ENCODE results near the gene RGS18. TPM values are rescaled to one million over a fixed set of nuclear protein-coding genes. Genes with fewer than 3 reads are reported as not detected.

RGS18 gene
- total and polyA plus RNA-seq, 2 of the 4 experiments (the other 2 are of a cell fraction): 0.09 to 0.18 TPM

DNA sequence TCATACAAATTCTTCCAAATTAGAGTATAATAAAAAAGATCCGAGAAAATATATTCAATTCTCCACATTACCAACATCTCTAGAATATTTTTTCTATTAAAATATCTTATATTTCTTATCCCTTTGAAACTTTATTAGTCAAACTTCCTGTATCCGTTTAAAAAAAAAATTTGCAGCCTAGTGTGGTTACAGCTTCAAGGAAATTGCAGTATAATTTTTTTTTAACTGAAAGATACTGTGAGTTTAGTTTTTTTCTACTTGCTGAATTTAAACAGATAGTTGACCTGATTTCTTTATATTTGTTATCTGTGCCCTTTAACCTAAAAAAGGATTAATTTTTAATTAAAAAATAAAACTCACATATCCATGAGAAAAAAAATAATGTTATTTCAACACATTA is 1.5 kb downstream of the RGS18 start:
- H3K4ac ChIP-seq (ENCODE audit: low read depth, low read length): no peak overlapping the region
- ChIA-PET POLR2A (ENCODE audit: unreplicated experiment) (no interaction called here), CTCF (no interaction called here)
- no peaks in the 10 kb centered on the region for H4K20me1 ChIP-seq (ENCODE audit: insufficient read depth, low read length)
- no peak overlapping the region for H2BK20ac ChIP-seq (ENCODE audit: low read depth, low read length)
- H3K36me3 ChIP-seq (ENCODE audit: control insufficient read depth, insufficient read depth, low read length): no peaks in the 10 kb centered on the region
- dilution Hi-C loops (cut with HindIII; ENCODE audit: low sequenced_read_pairs, unreplicated experiment): no loop called here
- H3K27me3 ChIP-seq (ENCODE audit: control insufficient read depth, insufficient read depth, low read length): no peaks in the 10 kb centered on the region
- no peaks in the 10 kb centered on the region for H3K4me1 ChIP-seq (ENCODE audit: control insufficient read depth, insufficient read depth, low read length)
- BruUV-seq (replicated peaks): no TSS peak
- H3K18ac ChIP-seq (ENCODE audit: low read depth, low read length): no peak overlapping the region
- H2AK9ac ChIP-seq (replicated peaks; ENCODE audit: low read depth, low read length, poor library complexity): no peak overlapping the region
- DNase-seq (no peak), ATAC-seq (ENCODE audit: low read depth) (no peak)
- H3K4me3 ChIP-seq (ENCODE audit: insufficient read depth, low read depth, low read length): no peak overlapping the region
- no peak overlapping the region for H3K4me2 ChIP-seq (ENCODE audit: low read depth, low read length)
- no peak overlapping the region for H3K56ac ChIP-seq (ENCODE audit: extremely low read depth, insufficient read depth, low read length)
- H3K14ac ChIP-seq (replicated peaks; ENCODE audit: low read depth, low read length): no peak overlapping the region
- H3K9me1 ChIP-seq (ENCODE audit: insufficient read depth, low read length): no peaks in the 10 kb centered on the region
- H2BK120ac ChIP-seq (ENCODE audit: low read depth, low read length): no peak overlapping the region
- H2AK5ac ChIP-seq (ENCODE audit: low read depth, low read length): no peak overlapping the region
- H2AFZ ChIP-seq (replicated peaks; ENCODE audit: low read length, poor library complexity): no peak overlapping the region
- TF ChIP-seq SMC3 (IDR thresholded peaks at IDR 0.05; ENCODE audit: low read depth, low read length) (no peak), BHLHE40 (IDR thresholded peaks at IDR 0.05; ENCODE audit: low read depth, low read length) (no peak), RCOR1 (IDR thresholded peaks at IDR 0.05; ENCODE audit: insufficient replicate concordance, low read length) (no peak), RAD21 (IDR thresholded peaks at IDR 0.05; ENCODE audit: low read length) (no peak), NFE2L2 (IDR thresholded peaks at IDR 0.05; ENCODE audit: low read depth, low read length) (no peak), CHD1 (IDR thresholded peaks at IDR 0.05; ENCODE audit: low read depth, low read length) (no peak), RFX5 (IDR thresholded peaks at IDR 0.05; ENCODE audit: low read depth, low read length) (no peak), POLR2A (IDR thresholded peaks at IDR 0.05; ENCODE audit: low read depth, low read length) (no peak), CEBPB (IDR thresholded peaks at IDR 0.05; ENCODE audit: low read depth, low read length) (no peak), MXI1 (IDR thresholded peaks at IDR 0.05; ENCODE audit: borderline replicate concordance, low read depth, low read length) (no peak), MAFK (IDR thresholded peaks at IDR 0.05; ENCODE audit: low read depth, low read length) (no peak), MAZ (IDR thresholded peaks at IDR 0.05; ENCODE audit: borderline replicate concordance, low read depth, low read length) (no peak), FOS (IDR thresholded peaks at IDR 0.05; ENCODE audit: low read depth, low read length) (no peak)
- TF ChIP-seq, protein P1, sequence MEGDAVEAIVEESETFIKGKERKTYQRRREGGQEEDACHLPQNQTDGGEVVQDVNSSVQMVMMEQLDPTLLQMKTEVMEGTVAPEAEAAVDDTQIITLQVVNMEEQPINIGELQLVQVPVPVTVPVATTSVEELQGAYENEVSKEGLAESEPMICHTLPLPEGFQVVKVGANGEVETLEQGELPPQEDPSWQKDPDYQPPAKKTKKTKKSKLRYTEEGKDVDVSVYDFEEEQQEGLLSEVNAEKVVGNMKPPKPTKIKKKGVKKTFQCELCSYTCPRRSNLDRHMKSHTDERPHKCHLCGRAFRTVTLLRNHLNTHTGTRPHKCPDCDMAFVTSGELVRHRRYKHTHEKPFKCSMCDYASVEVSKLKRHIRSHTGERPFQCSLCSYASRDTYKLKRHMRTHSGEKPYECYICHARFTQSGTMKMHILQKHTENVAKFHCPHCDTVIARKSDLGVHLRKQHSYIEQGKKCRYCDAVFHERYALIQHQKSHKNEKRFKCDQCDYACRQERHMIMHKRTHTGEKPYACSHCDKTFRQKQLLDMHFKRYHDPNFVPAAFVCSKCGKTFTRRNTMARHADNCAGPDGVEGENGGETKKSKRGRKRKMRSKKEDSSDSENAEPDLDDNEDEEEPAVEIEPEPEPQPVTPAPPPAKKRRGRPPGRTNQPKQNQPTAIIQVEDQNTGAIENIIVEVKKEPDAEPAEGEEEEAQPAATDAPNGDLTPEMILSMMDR (conservative IDR thresholded peaks at IDR 0.05; ENCODE audit: low read depth, low read length): no peak
- TF ChIP-seq, protein P2, sequence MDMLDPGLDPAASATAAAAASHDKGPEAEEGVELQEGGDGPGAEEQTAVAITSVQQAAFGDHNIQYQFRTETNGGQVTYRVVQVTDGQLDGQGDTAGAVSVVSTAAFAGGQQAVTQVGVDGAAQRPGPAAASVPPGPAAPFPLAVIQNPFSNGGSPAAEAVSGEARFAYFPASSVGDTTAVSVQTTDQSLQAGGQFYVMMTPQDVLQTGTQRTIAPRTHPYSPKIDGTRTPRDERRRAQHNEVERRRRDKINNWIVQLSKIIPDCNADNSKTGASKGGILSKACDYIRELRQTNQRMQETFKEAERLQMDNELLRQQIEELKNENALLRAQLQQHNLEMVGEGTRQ (IDR thresholded peaks at IDR 0.05; ENCODE audit: low read depth, low read length): no peak
- TF ChIP-seq, protein P3, sequence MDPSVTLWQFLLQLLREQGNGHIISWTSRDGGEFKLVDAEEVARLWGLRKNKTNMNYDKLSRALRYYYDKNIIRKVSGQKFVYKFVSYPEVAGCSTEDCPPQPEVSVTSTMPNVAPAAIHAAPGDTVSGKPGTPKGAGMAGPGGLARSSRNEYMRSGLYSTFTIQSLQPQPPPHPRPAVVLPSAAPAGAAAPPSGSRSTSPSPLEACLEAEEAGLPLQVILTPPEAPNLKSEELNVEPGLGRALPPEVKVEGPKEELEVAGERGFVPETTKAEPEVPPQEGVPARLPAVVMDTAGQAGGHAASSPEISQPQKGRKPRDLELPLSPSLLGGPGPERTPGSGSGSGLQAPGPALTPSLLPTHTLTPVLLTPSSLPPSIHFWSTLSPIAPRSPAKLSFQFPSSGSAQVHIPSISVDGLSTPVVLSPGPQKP (IDR thresholded peaks at IDR 0.05; ENCODE audit: borderline replicate concordance, low read depth, low read length): no peak
- intact Hi-C loops (cut with micrococcal nuclease): loop anchor here (5.0 to 10.0 kb wide), 2 partner anchors 52 to 285 kb away; no protein-coding TSS in a partner anchor
- H3K27ac ChIP-seq (ENCODE audit: insufficient read depth, low read length): no peak overlapping the region
- no peak overlapping the region for H3K23ac ChIP-seq (ENCODE audit: low read depth, low read length)
- WGBS, 2 experiments (ENCODE audit: extremely low coverage in 2 of 2, insufficient read length in 1 of 2): 100% methylated on average over 1 of the region's 2 CpGs; no CpG with 5 or more reads in 1 of the 2 experiments
- H4K5ac ChIP-seq (ENCODE audit: low read depth, low read length): no peak overlapping the region
- no peak overlapping the region for H4K91ac ChIP-seq (ENCODE audit: insufficient read depth, low read depth, low read length)
- H3K9ac ChIP-seq (ENCODE audit: low read depth, low read length): no peak overlapping the region
- H3K9me3 ChIP-seq (ENCODE audit: control insufficient read depth, insufficient read depth, low read length): no peaks in the 10 kb centered on the region
- H4K8ac ChIP-seq (ENCODE audit: low read depth in 2 of 2, low read length in 2 of 2): no peak overlapping the region
- H3K79me1 ChIP-seq (ENCODE audit: low read depth in 1 of 2, low read length in 2 of 2): no peaks in the 10 kb centered on the region
- no peak overlapping the region for H2BK15ac ChIP-seq (ENCODE audit: low read depth, low read length)
- no peak overlapping the region for H2BK5ac ChIP-seq (ENCODE audit: low read depth, low read length, poor library complexity, severe bottlenecking)
- in situ Hi-C loops (cut with MboI; ENCODE audit: low sequenced_read_pairs): no loop called here

Data from IMR-90 (cell line).